PC-9 (cell line): Measurements from ENCODE around the gene DOCK2.

Source experiments
- EZH2 ChIP-seq: fragments of 200-600 bp; sonication (generic); IDR thresholded peaks from 2 replicates; pipeline ENCODE4 v1.8.0; 2017; ENCODE audit warnings: antibody characterized with exemption, low read depth
- TF ChIP-seq, protein P1 (sequence below): fragments of 200-600 bp; sonication (generic); conservative IDR thresholded peaks from 2 replicates; pipeline ENCODE4 v1.6.1; 2017; ENCODE audit warnings: mixed run types, antibody characterized with exemption, mild to moderate bottlenecking, moderate library complexity

GRCh38 chr5:169895926-169896325 is 258.9 kb downstream of the DOCK2 start:
- TF ChIP-seq, protein P1, sequence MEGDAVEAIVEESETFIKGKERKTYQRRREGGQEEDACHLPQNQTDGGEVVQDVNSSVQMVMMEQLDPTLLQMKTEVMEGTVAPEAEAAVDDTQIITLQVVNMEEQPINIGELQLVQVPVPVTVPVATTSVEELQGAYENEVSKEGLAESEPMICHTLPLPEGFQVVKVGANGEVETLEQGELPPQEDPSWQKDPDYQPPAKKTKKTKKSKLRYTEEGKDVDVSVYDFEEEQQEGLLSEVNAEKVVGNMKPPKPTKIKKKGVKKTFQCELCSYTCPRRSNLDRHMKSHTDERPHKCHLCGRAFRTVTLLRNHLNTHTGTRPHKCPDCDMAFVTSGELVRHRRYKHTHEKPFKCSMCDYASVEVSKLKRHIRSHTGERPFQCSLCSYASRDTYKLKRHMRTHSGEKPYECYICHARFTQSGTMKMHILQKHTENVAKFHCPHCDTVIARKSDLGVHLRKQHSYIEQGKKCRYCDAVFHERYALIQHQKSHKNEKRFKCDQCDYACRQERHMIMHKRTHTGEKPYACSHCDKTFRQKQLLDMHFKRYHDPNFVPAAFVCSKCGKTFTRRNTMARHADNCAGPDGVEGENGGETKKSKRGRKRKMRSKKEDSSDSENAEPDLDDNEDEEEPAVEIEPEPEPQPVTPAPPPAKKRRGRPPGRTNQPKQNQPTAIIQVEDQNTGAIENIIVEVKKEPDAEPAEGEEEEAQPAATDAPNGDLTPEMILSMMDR = no peak
- no peak for TF ChIP-seq EZH2
